OCI-LY7 (cell line): ENCODE data around the gene LYRM4. TPM values are rescaled to one million over a fixed set of nuclear protein-coding genes. Genes with fewer than 3 reads are reported as not detected.

Source experiments
- BruUV-seq: library from RNA; stranded (reverse); fragments of 400-500 nt; replicated peaks from 2 replicates; lab custom pipeline; 2021; lab: Mats Ljungman, UMichigan
- CTCF ChIA-PET: fragments of 300-600 bp; sonication (Branson Sonifier 250); formaldehyde crosslinking; loops from one replicate; lab custom pipeline; 2022; ENCODE audit warnings: antibody characterized with exemption; ENCODE audit not compliant: unreplicated experiment; lab: Charles Lee
- POLR2A ChIA-PET: fragments of 300-600 bp; sonication (Branson Sonifier 250); formaldehyde crosslinking; loops from one replicate; lab custom pipeline; 2022; ENCODE audit warnings: antibody characterized with exemption; lab: Charles Lee
- DNase-seq: peaks from one replicate; pipeline ENCODE4 v3.0.0-alpha.2; 2015; ENCODE audit warnings: low spot score
- H2AFZ ChIP-seq: fragments of 200-600 bp; sonication (generic), shearing (Covaris generic); 2 replicates; pipeline ENCODE4 v1.6.1; 2014; ENCODE audit warnings: mild to moderate bottlenecking, antibody characterized with exemption, low read length, moderate library complexity
- H3K27ac ChIP-seq: fragments of 200-600 bp; sonication (generic); 2 replicates; pipeline ENCODE4 v1.5.1; 2014; ENCODE audit warnings: mixed run types, low read depth, mild to moderate bottlenecking, moderate library complexity, low read length, inconsistent platforms; ENCODE audit not compliant: poor library complexity, severe bottlenecking
- H3K36me3 ChIP-seq: fragments of 200-600 bp; sonication (generic); 2 replicates; pipeline ENCODE4 v1.6.1; 2014; ENCODE audit warnings: mild to moderate bottlenecking, antibody characterized with exemption, low read length, moderate library complexity, mixed read lengths; ENCODE audit not compliant: insufficient read depth
- H3K4me1 ChIP-seq: fragments of 200-600 bp; sonication (generic); 2 replicates; pipeline ENCODE4 v1.5.1; 2014; ENCODE audit warnings: mild to moderate bottlenecking, low read length; ENCODE audit not compliant: insufficient read depth, poor library complexity, severe bottlenecking
- H3K4me2 ChIP-seq: fragments of 200-600 bp; sonication (generic); 2 replicates; pipeline ENCODE4 v1.6.1; 2014; ENCODE audit warnings: mild to moderate bottlenecking, low read length
- H3K4me3 ChIP-seq: fragments of 200-600 bp; sonication (generic); 2 replicates; pipeline ENCODE4 v1.5.1; 2014; ENCODE audit warnings: mild to moderate bottlenecking, low read depth, low read length; ENCODE audit not compliant: poor library complexity, severe bottlenecking
- H3K79me2 ChIP-seq: fragments of 200-600 bp; sonication (generic); 2 replicates; pipeline ENCODE4 v1.6.1; 2016; ENCODE audit warnings: low read depth, mild to moderate bottlenecking, low read length, moderate library complexity, mixed read lengths; ENCODE audit not compliant: insufficient read depth
- H3K9me2 ChIP-seq: fragments of 200-600 bp; sonication (generic); 2 replicates; pipeline ENCODE4 v1.6.1; 2016; ENCODE audit warnings: mild to moderate bottlenecking, low read length, mixed read lengths; ENCODE audit not compliant: insufficient read depth
- H3K9me3 ChIP-seq: fragments of 200-600 bp; sonication (generic); 2 replicates; pipeline ENCODE4 v1.6.1; 2014; ENCODE audit warnings: mild to moderate bottlenecking, mixed run types, low read length, mixed read lengths
- H4K20me1 ChIP-seq: fragments of 200-600 bp; sonication (generic); 2 replicates; pipeline ENCODE4 v1.6.1; 2014; ENCODE audit warnings: mild to moderate bottlenecking, antibody characterized with exemption, low read length, moderate library complexity, mixed read lengths; ENCODE audit not compliant: insufficient read depth
- EZH2phosphoT487 ChIP-seq: fragments of 200-600 bp; sonication (generic); IDR thresholded peaks from 2 replicates; pipeline ENCODE4 v1.6.1; 2018; ENCODE audit warnings: low read depth, borderline replicate concordance, mild to moderate bottlenecking, mixed run types, antibody characterized with exemption, low read length, moderate library complexity, mixed read lengths
- intact Hi-C: fragments of 100-400 bp; cut with micrococcal nuclease; formaldehyde crosslinking; loops from one replicate; pipeline ENCODE4 v1.10.0; 2022; ENCODE audit not compliant: unreplicated experiment
- total RNA-seq, 2 experiments: library from RNA; depleted of rRNA in 1 of 2; stranded (reverse); fragments of >200 nt in 1 of 2; shearing (Covaris generic) in 1 of 2; gene quantifications; 2 replicates each; pipeline ENCODE4 v1.2.3, GENCODE V29; 2014 to 2022
- TF ChIP-seq, protein P1 (sequence below): fragments of 200-600 bp; sonication (generic); conservative IDR thresholded peaks from 2 replicates; pipeline ENCODE4 v1.5.1; 2014; ENCODE audit warnings: mild to moderate bottlenecking, antibody characterized with exemption, low read length, moderate library complexity, mixed read lengths

Gene LYRM4
- total RNA-seq, 2 experiments from 2014 or later: 19.6 to 34.3 TPM

DNA sequence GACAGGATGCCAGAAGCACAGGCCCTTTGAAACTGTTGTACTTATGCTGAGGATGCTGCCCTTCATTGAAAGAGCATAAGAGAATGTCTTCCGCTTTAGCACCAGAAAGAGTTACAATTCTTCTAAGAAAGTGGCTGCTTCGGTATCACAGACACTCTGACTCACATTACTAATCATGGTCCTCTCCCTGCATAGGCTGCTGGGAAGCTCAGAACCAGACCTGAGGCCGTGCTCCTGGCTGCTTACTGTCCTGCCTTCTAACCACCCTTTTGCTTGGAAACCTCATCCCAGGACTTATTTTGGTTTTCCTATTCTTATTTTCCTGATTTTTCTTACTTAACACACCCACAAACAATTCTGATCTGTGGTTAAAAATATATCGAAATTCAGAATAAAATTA is 22.9 kb downstream of the LYRM4 start:
- intact Hi-C loops: no loop called here
- H3K4me2 ChIP-seq: no peak overlapping the region
- no peaks in the 10 kb centered on the region for H3K79me2 ChIP-seq
- H4K20me1 ChIP-seq: no peaks in the 10 kb centered on the region
- BruUV-seq: no TSS peak
- H2AFZ ChIP-seq: no peak overlapping the region
- H3K9me2 ChIP-seq: no peaks in the 10 kb centered on the region
- no peak for TF ChIP-seq EZH2phosphoT487
- TF ChIP-seq, protein P1, sequence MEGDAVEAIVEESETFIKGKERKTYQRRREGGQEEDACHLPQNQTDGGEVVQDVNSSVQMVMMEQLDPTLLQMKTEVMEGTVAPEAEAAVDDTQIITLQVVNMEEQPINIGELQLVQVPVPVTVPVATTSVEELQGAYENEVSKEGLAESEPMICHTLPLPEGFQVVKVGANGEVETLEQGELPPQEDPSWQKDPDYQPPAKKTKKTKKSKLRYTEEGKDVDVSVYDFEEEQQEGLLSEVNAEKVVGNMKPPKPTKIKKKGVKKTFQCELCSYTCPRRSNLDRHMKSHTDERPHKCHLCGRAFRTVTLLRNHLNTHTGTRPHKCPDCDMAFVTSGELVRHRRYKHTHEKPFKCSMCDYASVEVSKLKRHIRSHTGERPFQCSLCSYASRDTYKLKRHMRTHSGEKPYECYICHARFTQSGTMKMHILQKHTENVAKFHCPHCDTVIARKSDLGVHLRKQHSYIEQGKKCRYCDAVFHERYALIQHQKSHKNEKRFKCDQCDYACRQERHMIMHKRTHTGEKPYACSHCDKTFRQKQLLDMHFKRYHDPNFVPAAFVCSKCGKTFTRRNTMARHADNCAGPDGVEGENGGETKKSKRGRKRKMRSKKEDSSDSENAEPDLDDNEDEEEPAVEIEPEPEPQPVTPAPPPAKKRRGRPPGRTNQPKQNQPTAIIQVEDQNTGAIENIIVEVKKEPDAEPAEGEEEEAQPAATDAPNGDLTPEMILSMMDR: no peak
- ChIA-PET POLR2A (no interaction called here), CTCF (no interaction called here)
- peaks cover 10% of the 10 kb centered on the region; the same call in 1 of the 2 replicates for H3K36me3 ChIP-seq
- H3K4me3 ChIP-seq: no peak overlapping the region
- no peaks in the 10 kb centered on the region for H3K9me3 ChIP-seq
- no peak for DNase-seq
- H3K4me1 ChIP-seq: no peaks in the 10 kb centered on the region
- H3K27ac ChIP-seq: no peak overlapping the region

DNA sequence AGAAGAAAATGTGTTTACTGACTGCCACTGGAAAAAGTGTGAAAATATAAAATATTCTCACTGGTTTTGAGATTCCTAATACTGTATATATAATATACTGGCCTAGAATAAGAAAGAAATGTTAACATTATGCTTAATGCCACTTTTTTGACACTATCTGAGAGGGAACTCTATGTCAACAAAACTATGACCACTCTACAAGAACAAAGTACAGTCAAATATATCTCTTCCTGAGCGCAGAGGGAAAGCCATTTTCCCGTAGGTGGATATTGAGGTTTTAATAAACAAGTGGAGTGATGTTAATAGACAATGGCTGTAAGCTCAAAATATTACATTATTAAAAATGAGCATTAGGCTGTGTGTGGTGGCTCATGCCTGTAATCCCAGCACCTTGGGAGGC is 24.9 kb downstream of the LYRM4 start:
- Histone ChIP-seq H3K79me2 (no peaks in the 10 kb centered on the region), H3K36me3 (peaks cover 10% of the 10 kb centered on the region; the same call in 1 of the 2 replicates), H3K4me2 (no peak overlapping the region), H3K4me3 (no peak overlapping the region), H3K9me2 (no peaks in the 10 kb centered on the region), H3K9me3 (no peaks in the 10 kb centered on the region), H4K20me1 (no peaks in the 10 kb centered on the region), H2AFZ (no peak overlapping the region), H3K4me1 (no peaks in the 10 kb centered on the region), H3K27ac (no peak overlapping the region)
- ChIA-PET POLR2A (interaction anchor here (0.6 to 1.1 kb wide), 3 partner anchors 17 to 1249 kb away, joined by 3 to 5 read pairs (median 3); no protein-coding TSS in a partner anchor), CTCF (no interaction called here)
- intact Hi-C loops: no loop called here
- no TSS peak for BruUV-seq
- TF ChIP-seq EZH2phosphoT487: no peak
- TF ChIP-seq, protein P1: no peak
- no peak for DNase-seq

DNA sequence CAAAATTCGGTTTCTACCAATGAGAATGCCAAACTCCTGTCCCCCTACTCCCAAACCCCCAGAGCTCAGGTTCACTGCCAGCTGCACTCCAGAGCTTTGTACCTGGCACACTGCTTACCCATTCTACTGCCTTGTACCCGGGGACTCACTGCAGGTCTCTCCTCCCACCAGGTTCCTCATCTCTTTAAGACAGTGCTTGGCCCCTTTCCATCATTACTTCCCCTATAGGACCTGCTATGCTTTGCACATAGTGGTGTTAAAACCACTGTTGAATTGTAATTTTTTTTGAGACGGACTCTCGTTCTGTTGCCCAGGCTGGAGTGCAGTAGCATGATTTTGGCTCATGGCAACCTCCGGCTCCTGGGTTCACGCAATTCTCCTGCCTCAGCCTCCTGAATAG is 25.9 kb downstream of the LYRM4 start:
- Histone ChIP-seq H3K4me1 (no peaks in the 10 kb centered on the region), H3K4me2 (no peak overlapping the region), H3K36me3 (peaks cover 10% of the 10 kb centered on the region; the same call in 1 of the 2 replicates), H3K9me3 (no peaks in the 10 kb centered on the region), H3K9me2 (no peaks in the 10 kb centered on the region), H3K4me3 (no peak overlapping the region), H3K79me2 (no peaks in the 10 kb centered on the region), H2AFZ (no peak overlapping the region), H4K20me1 (no peaks in the 10 kb centered on the region), H3K27ac (no peak overlapping the region)
- TF ChIP-seq, protein P1: no peak
- TF ChIP-seq EZH2phosphoT487: no peak
- ChIA-PET POLR2A (interaction anchor here (0.6 to 1.1 kb wide), 3 partner anchors 16 to 70 kb away, joined by 3 to 4 read pairs (median 3); no protein-coding TSS in a partner anchor), CTCF (no interaction called here)
- no TSS peak for BruUV-seq
- intact Hi-C loops: no loop called here
- DNase-seq: no peak
